GM12878 (cell line): ENCODE measurements around the gene PIK3R2. TPM values are rescaled to one million over a fixed set of nuclear protein-coding genes. Genes with fewer than 3 reads are reported as not detected.

Source experiments
- ASH2L ChIP-seq: fragments of 300-600, 200-600 bp; sonication (generic); IDR thresholded peaks from 2 replicates; pipeline ENCODE4 v1.6.1; 2017; ENCODE audit warnings: low read depth, mild to moderate bottlenecking, borderline replicate concordance
- CEBPB ChIP-seq, 2 experiments: fragments of 150-350 bp in 1 of 2; IDR thresholded peaks; 2 replicates each; pipeline ENCODE4 v1.6.1; 2012 to 2014; ENCODE audit warnings: low read depth in 2 of 2, low read length in 2 of 2, borderline replicate concordance in 1 of 2, inconsistent platforms in 1 of 2
- CHD1 ChIP-seq: IDR thresholded peaks from 2 replicates; pipeline ENCODE4 v1.6.1; 2012; ENCODE audit warnings: low read depth, low read length, improper control_type of control experiment
- DPF2 ChIP-seq: fragments of 450-650 bp; IDR thresholded peaks from 2 replicates; pipeline ENCODE4 v1.6.1; 2017; ENCODE audit warnings: mild to moderate bottlenecking
- E2F8 ChIP-seq: fragments of 450-650 bp; IDR thresholded peaks from 2 replicates; pipeline ENCODE4 v1.6.1; 2018; ENCODE audit warnings: mild to moderate bottlenecking, low read depth, moderate library complexity; ENCODE audit not compliant: partially characterized antibody
- FOXK2 ChIP-seq: fragments of 450-650 bp; IDR thresholded peaks from 2 replicates; pipeline ENCODE4 v1.6.1; 2017; ENCODE audit warnings: mild to moderate bottlenecking, moderate library complexity
- IRF5 ChIP-seq: fragments of 450-650 bp; IDR thresholded peaks from 2 replicates; pipeline ENCODE4 v1.6.1; 2017; ENCODE audit warnings: borderline replicate concordance
- KDM1A ChIP-seq: fragments of 200-600 bp; sonication (generic); IDR thresholded peaks from 2 replicates; pipeline ENCODE4 v1.6.1; 2016; ENCODE audit warnings: borderline replicate concordance
- KLF5 ChIP-seq: fragments of 450-650 bp; IDR thresholded peaks from 2 replicates; pipeline ENCODE4 v1.6.1; 2014; ENCODE audit warnings: mild to moderate bottlenecking; ENCODE audit not compliant: partially characterized antibody
- MAX ChIP-seq: IDR thresholded peaks from 2 replicates; pipeline ENCODE4 v1.6.1; 2012; ENCODE audit warnings: low read depth, low read length, improper control_type of control experiment
- MTA3 ChIP-seq: IDR thresholded peaks from 2 replicates; pipeline ENCODE4 v1.6.1; 2012; ENCODE audit warnings: low read length, inconsistent platforms, borderline replicate concordance
- MYB ChIP-seq: fragments of 150-350 bp; IDR thresholded peaks from 2 replicates; pipeline ENCODE4 v1.6.1; 2014; ENCODE audit warnings: mild to moderate bottlenecking, low read depth, low read length, borderline replicate concordance
- NFYA ChIP-seq: IDR thresholded peaks from 2 replicates; pipeline ENCODE4 v1.6.1; 2011; ENCODE audit warnings: low read depth, mild to moderate bottlenecking, low read length, improper control_type of control experiment, borderline replicate concordance
- POLR2A ChIP-seq: IDR thresholded peaks from 2 replicates; pipeline ENCODE4 v1.6.1; 2011; ENCODE audit warnings: low read depth, mild to moderate bottlenecking, low read length
- POLR2AphosphoS2 ChIP-seq: IDR thresholded peaks from 2 replicates; pipeline ENCODE4 v1.6.1; 2011; ENCODE audit warnings: low read depth, mild to moderate bottlenecking, low read length, improper control_type of control experiment, moderate library complexity
- SIX5 ChIP-seq: IDR thresholded peaks from 2 replicates; pipeline ENCODE4 v1.6.1; 2011; ENCODE audit warnings: mild to moderate bottlenecking, low read depth, low read length, moderate library complexity; ENCODE audit not compliant: severe bottlenecking
- SMAD1 ChIP-seq: fragments of 450-650 bp; IDR thresholded peaks from 2 replicates; pipeline ENCODE4 v1.6.1; 2018; ENCODE audit warnings: mild to moderate bottlenecking, low read depth; ENCODE audit not compliant: partially characterized antibody
- SUZ12 ChIP-seq: fragments of 200-600 bp; sonication (generic); IDR thresholded peaks from one replicate; pipeline ENCODE4 v1.6.1; 2018; ENCODE audit warnings: antibody characterized with exemption, mild to moderate bottlenecking; ENCODE audit not compliant: unreplicated experiment
- TCF12 ChIP-seq: IDR thresholded peaks from 2 replicates; pipeline ENCODE4 v1.6.1; 2011; ENCODE audit warnings: low read depth, mild to moderate bottlenecking, low read length
- WRNIP1 ChIP-seq: IDR thresholded peaks from 2 replicates; pipeline ENCODE4 v1.6.1; 2011; ENCODE audit warnings: low read depth, low read length, improper control_type of control experiment, borderline replicate concordance
- ZNF592 ChIP-seq: fragments of 450-650 bp; IDR thresholded peaks from 2 replicates; pipeline ENCODE4 v1.6.1; 2017; ENCODE audit warnings: mild to moderate bottlenecking, moderate library complexity
- ZZZ3 ChIP-seq: IDR thresholded peaks from 2 replicates; pipeline ENCODE4 v1.6.1; 2011; ENCODE audit warnings: low read depth; ENCODE audit not compliant: control insufficient read depth, insufficient read length
- polyA plus RNA-seq, 11 experiments: library from polyadenylated mRNA; depleted of rRNA in 4 of 11; unstranded in 6 of 11; stranded (reverse) in 5 of 11; fragments of >200 nt; fragmentation: Nextera tagmentation in 4 of 11; fragmentation: Illumina TruSeq in 1 of 11; extraction: Ambion mirVana in 4 of 11; extraction: Trizol in 1 of 11; gene quantifications; 1 replicate in 1 of 11; 2 replicates in 10 of 11; pipeline versions ENCODE4 v1.2.1 to v1.2.3, GENCODE V29; 2011 to 2016; ENCODE audit warnings: inconsistent platforms in 2 of 11, missing spikeins in 2 of 11, low read depth in 1 of 11
- total RNA-seq, 4 experiments: library from RNA; depleted of rRNA in 3 of 4; stranded (reverse); fragments of >200 nt in 3 of 4; fragmentation: Illumina TruSeq in 1 of 4; extraction: Trizol in 1 of 4; gene quantifications; 2 replicates each; pipeline versions ENCODE4 v1.2.1 to v1.2.3, GENCODE V29; 2013 to 2021

Gene PIK3R2
- total and polyA plus RNA-seq, 10 of the 15 experiments (the other 5 are each of a cell fraction or from before 2014, with no cell fraction given): 0.26 to 22.6 (median 2.5) TPM

- TF ChIP-seq E2F8 (no peak), IRF5 (no peak), MYB (no peak), FOXK2 (no peak), DPF2 (peak; percentile 9; the same call in 1 of the 2 replicates), POLR2AphosphoS2 (no peak), TCF12 (no peak), SUZ12 (no peak), MAX (no peak), SIX5 (no peak), KLF5 (no peak), CHD1 (no peak), ASH2L (no peak), NFYA (no peak), POLR2A (peak; percentile 55), ZZZ3 (no peak), KDM1A (no peak), SMAD1 (no peak), MTA3 (no peak), ZNF592 (no peak), WRNIP1 (no peak), CEBPB (IDR thresholded peaks at IDR 0.05; ENCODE audit: borderline replicate concordance in 1 of 2, low read depth in 2 of 2, low read length in 2 of 2) (no peak)
Measured at GRCh38 chr19:18117692-18118378, 35.1 kb upstream of the PIK3R2 start (continued).
